Measurements from ENCODE around the gene KCNMA1.

KCNMA1 gene

DNA sequence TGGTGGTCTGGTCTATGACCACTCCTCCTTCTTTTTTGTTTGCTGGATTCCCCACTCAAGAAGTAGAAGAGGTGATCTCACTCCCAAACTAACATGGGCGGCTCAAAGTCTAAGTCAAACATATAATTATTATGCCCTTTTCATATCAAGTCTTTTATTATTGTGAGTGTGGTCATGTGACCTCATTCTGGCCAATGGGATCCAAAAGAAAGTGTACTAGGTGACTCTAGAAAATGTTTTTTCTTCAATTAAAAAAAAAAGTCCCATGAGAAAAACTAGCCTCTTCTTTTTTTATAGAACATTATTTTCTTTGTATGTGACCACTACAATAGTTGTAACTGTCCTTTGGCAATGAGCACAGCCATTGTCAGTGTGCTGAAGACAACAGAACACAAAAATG lies 772.7 kb downstream of the KCNMA1 start:
- H3K27ac ChIP-seq (ENCODE audit: low read depth, low read length), result no peak overlapping the region
- no peaks in the 10 kb centered on the region for H3K9me3 ChIP-seq (ENCODE audit: insufficient read depth, low read depth, low read length)
- no peak overlapping the region for H3K9ac ChIP-seq (ENCODE audit: low read depth, low read length)
- H3K36me3 ChIP-seq (ENCODE audit: insufficient read depth, low read length), result no peaks in the 10 kb centered on the region
- H3K4me1 ChIP-seq (ENCODE audit: insufficient read depth, low read length), result no peaks in the 10 kb centered on the region
- no CpG with 5 or more reads among the region's 1 CpG for WGBS
- no peak overlapping the region for H3K4me3 ChIP-seq (ENCODE audit: low read length)
- H3K27me3 ChIP-seq (ENCODE audit: insufficient read depth, low read length), result no peaks in the 10 kb centered on the region

DNA sequence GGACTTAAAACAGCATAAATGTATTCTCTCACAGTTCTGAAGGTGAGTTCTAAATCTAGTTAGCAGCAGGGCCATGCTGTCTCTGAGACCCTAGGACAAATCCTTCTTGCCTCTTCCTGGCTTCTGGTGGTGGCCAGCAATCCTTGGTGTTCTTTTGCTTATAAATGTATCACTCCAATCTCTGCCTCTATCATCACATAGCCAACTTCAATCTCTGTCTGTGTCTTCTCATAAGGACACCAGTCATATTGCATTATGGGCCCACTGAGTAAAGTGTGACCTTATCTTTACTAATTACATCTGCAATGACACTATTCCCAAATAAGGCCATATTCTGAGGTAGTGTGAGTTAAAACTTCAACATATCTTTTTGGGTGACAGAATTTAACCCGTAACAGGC lies 778.9 kb downstream of the KCNMA1 start:
- WGBS, result 100% methylated on average over 1 of the region's 1 CpG
- H3K36me3 ChIP-seq (ENCODE audit: insufficient read depth, low read length), result no peaks in the 10 kb centered on the region
- H3K27me3 ChIP-seq (ENCODE audit: insufficient read depth, low read length), result no peaks in the 10 kb centered on the region
- H3K4me3 ChIP-seq (ENCODE audit: low read length), result no peak overlapping the region
- no peaks in the 10 kb centered on the region for H3K4me1 ChIP-seq (ENCODE audit: insufficient read depth, low read length)
- no peak overlapping the region for H3K27ac ChIP-seq (ENCODE audit: low read depth, low read length)
- 0 out of 2 replicates have a peak, but pooled peaks cover 3% of the 10 kb centered on the region for H3K9me3 ChIP-seq (ENCODE audit: insufficient read depth, low read depth, low read length)
- H3K9ac ChIP-seq (ENCODE audit: low read depth, low read length), result no peak overlapping the region

DNA sequence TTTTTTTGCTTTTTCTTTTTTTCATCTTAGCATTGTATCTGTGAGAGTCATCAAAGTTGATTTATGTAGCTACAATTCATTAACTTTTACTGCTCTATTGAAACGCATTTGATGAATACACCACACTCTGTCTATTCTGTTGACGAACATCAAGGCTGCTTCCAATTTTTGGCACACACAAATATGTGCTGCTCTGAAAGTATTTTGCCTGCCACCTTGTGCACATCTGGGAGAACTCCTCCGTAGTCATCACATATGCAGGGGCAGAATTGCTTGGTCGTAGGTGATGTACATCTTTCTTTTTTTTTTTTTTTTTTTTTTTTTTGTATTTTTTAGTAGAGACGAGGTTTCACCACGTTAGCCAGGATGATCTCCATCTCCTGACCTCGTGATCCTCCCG lies 796.8 kb downstream of the KCNMA1 start:
- Histone ChIP-seq H3K9ac (ENCODE audit: low read depth, low read length) (no peak overlapping the region), H3K27ac (ENCODE audit: low read depth, low read length) (no peak overlapping the region), H3K36me3 (ENCODE audit: insufficient read depth, low read length) (no peaks in the 10 kb centered on the region), H3K9me3 (ENCODE audit: insufficient read depth, low read depth, low read length) (peaks cover 13% of the 10 kb centered on the region), H3K27me3 (ENCODE audit: insufficient read depth, low read length) (no peaks in the 10 kb centered on the region), H3K4me3 (ENCODE audit: low read length) (no peak overlapping the region), H3K4me1 (ENCODE audit: insufficient read depth, low read length) (no peaks in the 10 kb centered on the region)
- WGBS, result 92% methylated on average over 7 of the region's 8 CpGs

DNA sequence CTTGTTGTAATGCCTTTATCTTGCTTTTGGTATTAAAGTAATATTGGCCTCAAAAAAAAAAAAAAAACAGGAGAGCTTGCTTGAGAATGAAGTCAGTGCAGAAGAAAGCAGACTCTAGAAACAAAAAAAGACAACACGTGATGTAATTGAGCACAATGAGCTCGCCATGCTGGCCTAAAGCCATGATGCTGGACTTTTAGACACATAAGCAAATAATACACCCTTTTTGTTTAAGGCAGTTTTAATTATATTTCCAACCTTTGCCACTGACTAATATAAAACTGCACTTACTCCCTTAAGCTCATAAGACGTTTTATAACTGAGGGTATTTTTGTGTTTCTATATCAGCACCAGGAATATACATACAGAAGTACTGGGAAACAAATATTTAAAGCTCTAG lies 798.3 kb downstream of the KCNMA1 start:
- H3K9me3 ChIP-seq (ENCODE audit: insufficient read depth, low read depth, low read length), result no peaks in the 10 kb centered on the region
- H3K36me3 ChIP-seq (ENCODE audit: insufficient read depth, low read length), result no peaks in the 10 kb centered on the region
- no peaks in the 10 kb centered on the region for H3K27me3 ChIP-seq (ENCODE audit: insufficient read depth, low read length)
- H3K27ac ChIP-seq (ENCODE audit: low read depth, low read length), result no peak overlapping the region
- no peak overlapping the region for H3K4me3 ChIP-seq (ENCODE audit: low read length)
- no peak overlapping the region for H3K9ac ChIP-seq (ENCODE audit: low read depth, low read length)
- H3K4me1 ChIP-seq (ENCODE audit: insufficient read depth, low read length), result no peaks in the 10 kb centered on the region
- 98% methylated on average over 3 of the region's 3 CpGs for WGBS

DNA sequence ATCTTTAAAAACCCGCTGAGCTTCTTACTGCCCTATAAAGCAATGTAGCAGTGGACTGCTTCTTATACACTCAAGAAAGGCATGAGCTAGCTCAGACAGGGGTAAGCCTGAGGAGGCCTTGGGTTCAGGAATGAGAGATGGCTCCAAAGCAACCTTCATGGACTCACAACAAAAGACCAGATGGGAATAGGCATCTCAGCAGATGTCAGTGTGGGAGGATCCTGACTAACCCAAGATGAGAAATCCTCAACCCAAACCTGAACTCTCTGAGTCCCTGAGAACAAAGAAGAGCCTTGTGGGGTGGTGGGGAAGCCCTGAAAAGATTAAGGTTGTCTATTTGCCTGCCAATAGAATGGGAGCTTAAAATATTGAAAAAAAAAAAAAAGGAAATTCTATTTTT lies 807.4 kb downstream of the KCNMA1 start:
- 94% methylated on average over 1 of the region's 1 CpG for WGBS
- H3K27me3 ChIP-seq (ENCODE audit: insufficient read depth, low read length), result no peaks in the 10 kb centered on the region
- H3K4me1 ChIP-seq (ENCODE audit: insufficient read depth, low read length), result no peaks in the 10 kb centered on the region; the same call in 1 of the 2 replicates
- no peak overlapping the region for H3K27ac ChIP-seq (ENCODE audit: low read depth, low read length)
- no peaks in the 10 kb centered on the region for H3K36me3 ChIP-seq (ENCODE audit: insufficient read depth, low read length)
- H3K9ac ChIP-seq (ENCODE audit: low read depth, low read length), result no peak overlapping the region
- H3K9me3 ChIP-seq (ENCODE audit: insufficient read depth, low read depth, low read length), result no peaks in the 10 kb centered on the region
- H3K4me3 ChIP-seq (ENCODE audit: low read length), result no peak overlapping the region

DNA sequence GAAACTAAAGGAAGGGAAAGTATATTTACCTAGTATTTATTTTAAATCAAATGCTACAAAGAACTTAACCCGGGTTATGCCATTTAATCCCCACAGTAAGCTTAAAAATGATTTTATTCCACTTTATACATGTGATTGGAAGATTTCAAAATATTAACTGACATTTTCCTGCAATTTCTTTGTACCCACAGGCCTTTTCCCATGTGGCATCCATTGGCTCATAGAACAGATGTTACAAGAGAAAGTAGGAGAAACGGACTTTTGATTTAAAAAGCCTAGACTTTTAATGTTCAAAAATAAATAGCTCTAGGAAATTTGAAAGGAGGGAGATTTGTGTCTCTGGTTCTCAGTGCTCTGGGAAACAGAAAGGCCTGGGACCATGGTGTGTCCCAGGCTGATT lies 807.9 kb downstream of the KCNMA1 start:
- Histone ChIP-seq H3K9ac (ENCODE audit: low read depth, low read length) (no peak overlapping the region), H3K27me3 (ENCODE audit: insufficient read depth, low read length) (no peaks in the 10 kb centered on the region), H3K9me3 (ENCODE audit: insufficient read depth, low read depth, low read length) (no peaks in the 10 kb centered on the region), H3K27ac (ENCODE audit: low read depth, low read length) (no peak overlapping the region), H3K36me3 (ENCODE audit: insufficient read depth, low read length) (no peaks in the 10 kb centered on the region), H3K4me3 (ENCODE audit: low read length) (no peak overlapping the region), H3K4me1 (ENCODE audit: insufficient read depth, low read length) (no peaks in the 10 kb centered on the region; the same call in 1 of the 2 replicates)
- WGBS, result 75% methylated on average over 1 of the region's 2 CpGs

Data from HUES64 (cell line).